HG02885 (cell line): ENCODE measurements around the gene RALGPS1.
"Not testable (repeated sequence)": the region's sequence is repeated elsewhere in the genome, so short reads cannot be mapped to it uniquely, and the experiment has no call there.

ENCODE experiments used
- ATAC-seq: cut with Tn5 transposase; IDR thresholded peaks from one replicate; pipeline ENCODE4 v1.9.1; 2021; ENCODE audit warnings: mild to moderate bottlenecking; ENCODE audit not compliant: unreplicated experiment, poor library complexity

RALGPS1 gene

DNA sequence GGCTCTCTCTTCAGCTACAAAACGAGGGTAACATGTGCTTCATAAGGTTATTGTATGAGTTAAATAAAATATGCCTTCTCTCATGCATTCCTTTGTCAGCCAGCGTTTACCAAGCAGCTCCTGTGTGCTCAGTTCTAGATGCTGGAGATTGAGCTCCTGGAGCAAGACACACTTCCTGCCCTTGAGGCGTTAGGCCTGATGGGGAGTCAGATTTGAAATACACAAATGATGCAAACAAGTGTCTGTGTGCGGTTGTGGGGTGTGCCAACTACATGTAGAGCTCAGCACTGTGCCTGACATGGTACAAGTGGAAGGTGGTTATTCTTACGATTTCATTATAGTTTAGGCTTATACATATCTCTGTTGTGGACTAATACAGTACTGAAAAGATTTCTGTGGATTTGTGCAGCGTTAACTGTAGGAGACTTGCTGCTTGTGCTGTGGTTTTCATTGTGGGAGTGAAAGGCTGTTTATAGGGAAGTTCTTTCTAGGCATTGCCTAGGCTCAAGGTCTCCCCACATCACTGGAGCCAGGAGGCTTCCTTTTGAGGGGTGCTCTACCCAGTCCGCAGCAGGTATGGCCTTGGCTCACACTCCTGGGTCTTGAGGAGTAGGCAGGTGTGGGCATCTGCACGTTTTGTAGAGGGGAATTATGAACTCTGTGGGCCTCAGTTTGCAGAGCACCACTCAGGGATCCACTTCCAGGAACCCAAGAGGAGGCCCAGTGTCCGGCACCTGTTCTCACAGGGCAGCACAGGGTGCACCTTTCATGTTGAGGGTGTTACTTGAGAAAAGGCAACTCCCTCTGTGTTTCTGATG is 247.7 kb downstream of the RALGPS1 start:
- ATAC-seq: no peak

GRCh38 chr9:127162864-127163365 is 248.3 kb downstream of the RALGPS1 start:
- ATAC-seq: no peak

- ATAC-seq: no peak
These were observed 248.8 kb downstream of the RALGPS1 start for GRCh38 chr9:127163409-127163808.

DNA sequence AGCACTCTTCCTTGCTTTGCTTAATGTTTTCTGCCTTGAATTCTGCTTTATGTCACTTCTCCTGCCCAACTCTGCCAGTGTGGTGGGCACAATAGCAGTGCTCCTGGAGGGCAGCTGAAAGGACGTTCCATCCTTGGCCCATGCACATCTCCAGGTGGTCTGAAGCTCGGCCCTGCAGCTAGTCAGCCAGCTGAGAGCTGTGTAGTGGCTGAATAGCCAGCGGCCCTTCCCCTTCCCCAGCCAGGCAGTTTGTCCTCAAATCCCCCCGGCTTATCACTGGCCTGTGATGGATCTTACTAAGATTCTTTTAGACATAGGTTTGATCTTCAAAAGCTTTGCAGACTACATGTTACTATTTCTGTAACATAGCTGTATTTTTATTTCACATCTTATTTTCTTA is 250.5 kb downstream of the RALGPS1 start:
- ATAC-seq: no peak

DNA sequence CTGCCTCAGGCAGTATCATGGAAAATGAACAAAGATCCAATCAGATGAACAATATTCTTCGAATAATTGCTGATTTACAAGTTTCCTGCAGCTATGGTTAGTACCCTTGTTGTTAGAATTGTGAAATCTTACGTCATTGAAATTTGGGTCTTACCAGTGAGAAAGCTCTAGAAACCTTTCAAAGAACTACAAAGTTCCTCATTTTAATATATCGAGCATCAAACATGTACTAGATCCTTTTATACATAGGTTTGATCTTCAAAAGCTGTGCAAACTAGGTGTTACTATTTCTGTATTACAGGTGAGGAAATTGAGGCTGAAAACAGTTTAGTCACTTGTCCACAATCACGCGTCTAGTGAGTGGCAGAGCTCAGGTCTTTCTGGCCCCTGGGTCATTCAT is 251.5 kb downstream of the RALGPS1 start:
- ATAC-seq: no peak

- ATAC-seq: peak; percentile 74
These were observed 252.3 kb downstream of the RALGPS1 start for GRCh38 chr9:127166651-127167524.

- ATAC-seq: no peak
These were observed 253.2 kb downstream of the RALGPS1 start for GRCh38 chr9:127167560-127168326.

DNA sequence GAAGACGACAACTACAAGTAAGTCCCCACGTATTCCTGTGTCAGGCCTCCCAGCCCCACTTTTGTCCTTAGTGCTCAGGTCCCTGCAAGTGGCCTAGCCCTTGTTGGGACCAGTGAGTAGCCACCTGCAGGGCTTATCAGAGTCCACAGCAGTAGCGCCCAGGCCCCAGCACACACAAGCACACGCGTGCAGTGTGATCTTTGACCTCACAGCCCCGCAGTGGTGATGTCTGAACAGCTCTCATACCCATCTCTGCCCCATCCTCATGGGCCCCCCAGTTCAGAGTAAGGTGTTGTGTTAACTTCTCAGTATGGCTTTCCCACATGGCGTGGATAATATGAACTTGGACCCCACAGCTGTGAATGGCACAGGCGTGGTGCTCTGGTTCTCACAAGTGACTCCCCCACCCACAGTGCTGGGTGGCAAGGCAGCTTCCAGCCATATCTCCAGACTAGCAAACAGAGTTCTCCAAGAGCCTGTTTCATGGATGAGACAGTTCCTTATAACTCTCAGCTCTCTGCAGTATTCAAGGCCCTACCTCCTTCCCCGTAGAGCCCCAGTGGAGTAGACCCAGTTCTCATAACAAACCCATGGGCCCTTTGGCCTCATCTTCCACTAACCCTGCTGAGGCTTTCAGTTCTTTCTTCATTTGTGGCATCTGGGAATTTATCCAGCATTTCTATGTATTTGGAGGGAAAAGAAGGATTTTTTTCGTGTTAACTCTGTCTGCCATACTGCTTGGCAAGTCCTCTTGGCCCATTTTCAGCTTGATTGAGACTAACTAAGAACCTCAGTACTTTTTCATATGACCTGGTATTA is 254.4 kb downstream of the RALGPS1 start:
- no peak for ATAC-seq

GRCh38 chr9:127169575-127169883 is 254.9 kb downstream of the RALGPS1 start:
- no peak for ATAC-seq

GRCh38 chr9:127170103-127170502 is 255.5 kb downstream of the RALGPS1 start:
- ATAC-seq: no peak

DNA sequence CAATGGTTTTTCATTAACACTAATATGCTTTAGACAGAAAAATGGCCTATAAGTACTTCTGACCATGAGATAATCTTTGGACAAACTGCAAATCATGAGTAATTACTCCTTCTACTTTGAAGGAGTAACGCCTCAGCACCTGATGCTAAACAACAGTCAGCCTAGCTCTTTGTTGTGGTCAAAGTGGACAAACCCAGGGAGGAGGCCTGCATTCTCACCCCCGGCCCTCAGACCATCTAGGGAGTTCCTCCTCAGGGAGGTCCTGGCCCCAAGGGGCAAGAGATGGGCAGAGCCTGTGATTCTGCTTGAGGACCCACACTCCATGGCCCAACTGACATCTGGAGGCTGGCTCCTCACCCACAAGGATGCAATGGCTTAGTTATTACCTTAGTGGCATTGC is 256.1 kb downstream of the RALGPS1 start:
- no peak for ATAC-seq

- ATAC-seq: not testable (repeated sequence)
These were observed 256.8 kb downstream of the RALGPS1 start for GRCh38 chr9:127171348-127171747.

- no peak for ATAC-seq
These were observed 257.6 kb downstream of the RALGPS1 start for GRCh38 chr9:127172066-127172707.

GRCh38 chr9:127173063-127173462 is 258.5 kb downstream of the RALGPS1 start:
- no peak for ATAC-seq

DNA sequence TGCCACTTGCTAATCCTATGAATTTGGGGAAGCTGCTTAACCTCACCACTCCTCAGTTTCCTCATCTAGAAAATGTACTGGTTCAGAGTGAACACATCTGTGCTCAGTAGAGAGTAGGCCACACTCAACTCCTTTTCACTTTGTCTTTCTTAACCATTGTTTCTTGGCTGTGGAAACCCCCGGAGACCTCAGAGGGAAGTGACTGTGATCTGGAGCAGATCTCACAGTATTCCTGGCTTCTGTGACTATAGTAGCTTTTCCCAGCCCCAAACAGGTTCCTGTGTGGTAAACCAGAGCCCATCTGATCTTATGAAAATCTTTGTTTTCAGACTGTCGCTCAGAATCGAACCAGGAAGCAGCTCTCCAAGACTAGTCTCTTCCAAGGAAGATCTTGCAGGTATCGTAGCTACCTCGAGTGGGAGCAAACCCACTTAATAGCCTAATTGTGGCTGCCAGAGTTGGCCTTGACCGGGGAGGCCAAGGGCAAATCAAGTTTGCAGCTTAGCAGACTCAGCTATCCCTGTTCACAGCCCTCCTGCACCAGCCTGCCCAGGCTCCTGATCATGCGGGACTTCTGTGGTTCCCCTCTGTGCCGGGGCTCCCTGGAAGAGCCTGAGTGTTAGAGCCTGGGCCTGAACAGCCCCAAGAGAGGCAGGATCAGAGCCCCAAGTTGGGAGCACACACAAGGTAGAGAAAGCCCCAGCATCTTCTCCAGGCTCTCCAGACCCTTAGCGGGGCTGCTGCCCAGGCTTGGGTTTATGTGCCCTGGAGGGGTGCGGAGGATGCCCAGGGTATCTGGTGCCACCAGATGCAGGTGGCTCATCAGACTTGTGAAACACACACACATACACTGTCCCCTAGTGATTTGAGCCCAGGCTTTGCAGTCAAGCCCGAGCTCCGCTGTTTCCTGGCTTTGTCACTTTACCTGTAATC is 260.1 kb downstream of the RALGPS1 start:
- ATAC-seq: no peak

GRCh38 chr9:127175319-127175715 is 260.7 kb downstream of the RALGPS1 start:
- no peak for ATAC-seq

DNA sequence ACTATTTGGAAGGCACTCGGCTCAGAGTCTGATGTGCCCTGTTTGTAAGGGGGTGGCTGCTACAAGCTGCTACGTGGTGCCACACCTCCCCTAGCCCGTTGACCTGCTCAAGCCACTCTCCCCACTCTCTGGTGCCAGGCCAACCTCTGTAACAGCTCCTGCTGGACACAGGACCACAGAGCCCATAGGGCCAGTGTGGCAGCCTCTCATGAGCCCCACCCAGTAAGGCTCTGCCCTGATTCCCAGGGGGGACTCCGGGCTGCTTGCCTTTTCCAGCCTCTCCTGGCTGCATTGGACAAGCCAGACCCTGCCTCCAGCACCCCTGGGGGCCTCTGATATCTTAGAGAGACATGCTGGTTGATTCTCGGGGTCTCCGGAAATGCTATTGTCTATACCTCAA is 261.2 kb downstream of the RALGPS1 start:
- no peak for ATAC-seq

GRCh38 chr9:127176631-127177030 is 262.0 kb downstream of the RALGPS1 start:
- ATAC-seq: no peak
